Fibroblast of lung (primary cell): ENCODE measurements around the gene SFMBT2.
"Not testable (repeated sequence)": the region's sequence is repeated elsewhere in the genome, so short reads cannot be mapped to it uniquely, and the experiment has no call there.

ENCODE experiments used
- EZH2 ChIP-seq: IDR thresholded peaks from 2 replicates; pipeline ENCODE4 v1.5.1; 2012; ENCODE audit warnings: low read length, control low read depth, mild to moderate bottlenecking; ENCODE audit errors: missing control alignments
- TF ChIP-seq, protein P1 (sequence below), 2 donors: IDR thresholded peaks in 1 of 2; conservative IDR thresholded peaks in 1 of 2; 1 replicate in 1 of 2; 2 replicates in 1 of 2; pipeline ENCODE4 v1.5.1; 2011 to 2012; ENCODE audit warnings: low read length in 2 of 2, control low read depth in 1 of 2, inconsistent platforms in 1 of 2, low read depth in 1 of 2, mild to moderate bottlenecking in 1 of 2

DNA sequence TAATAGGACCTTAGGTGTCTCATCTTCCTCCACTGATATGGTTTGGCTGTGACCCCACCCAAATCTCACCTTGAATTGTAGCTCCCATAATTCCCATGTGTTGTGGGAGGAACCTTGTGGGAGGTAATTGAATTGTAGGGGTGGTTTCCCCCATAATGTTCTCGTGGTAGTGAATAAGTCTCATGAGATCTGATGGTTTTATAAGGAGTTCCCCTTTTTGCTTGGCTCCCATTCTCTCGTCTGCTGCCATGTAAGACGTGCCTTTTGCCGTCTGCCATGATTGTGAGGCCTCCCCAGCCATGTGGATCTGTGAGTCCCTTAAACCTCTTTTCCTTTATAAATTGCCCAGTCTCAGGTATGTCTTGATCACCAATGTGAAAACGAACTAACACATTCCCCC lies 220.1 kb downstream of the SFMBT2 start:
- not testable (repeated sequence) for TF ChIP-seq EZH2
- TF ChIP-seq, protein P1, sequence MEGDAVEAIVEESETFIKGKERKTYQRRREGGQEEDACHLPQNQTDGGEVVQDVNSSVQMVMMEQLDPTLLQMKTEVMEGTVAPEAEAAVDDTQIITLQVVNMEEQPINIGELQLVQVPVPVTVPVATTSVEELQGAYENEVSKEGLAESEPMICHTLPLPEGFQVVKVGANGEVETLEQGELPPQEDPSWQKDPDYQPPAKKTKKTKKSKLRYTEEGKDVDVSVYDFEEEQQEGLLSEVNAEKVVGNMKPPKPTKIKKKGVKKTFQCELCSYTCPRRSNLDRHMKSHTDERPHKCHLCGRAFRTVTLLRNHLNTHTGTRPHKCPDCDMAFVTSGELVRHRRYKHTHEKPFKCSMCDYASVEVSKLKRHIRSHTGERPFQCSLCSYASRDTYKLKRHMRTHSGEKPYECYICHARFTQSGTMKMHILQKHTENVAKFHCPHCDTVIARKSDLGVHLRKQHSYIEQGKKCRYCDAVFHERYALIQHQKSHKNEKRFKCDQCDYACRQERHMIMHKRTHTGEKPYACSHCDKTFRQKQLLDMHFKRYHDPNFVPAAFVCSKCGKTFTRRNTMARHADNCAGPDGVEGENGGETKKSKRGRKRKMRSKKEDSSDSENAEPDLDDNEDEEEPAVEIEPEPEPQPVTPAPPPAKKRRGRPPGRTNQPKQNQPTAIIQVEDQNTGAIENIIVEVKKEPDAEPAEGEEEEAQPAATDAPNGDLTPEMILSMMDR (conservative IDR thresholded peaks at IDR 0.05 in 1 of 2, IDR thresholded peaks at IDR 0.05 in 1 of 2; ENCODE audit: low read depth in 1 of 2, low read length in 2 of 2) = not testable (repeated sequence)
